Upper lobe of left lung (tissue), 4 donors: Measurements from ENCODE around the gene APOL2.
"Not testable (repeated sequence)": the region's sequence is repeated elsewhere in the genome, so short reads cannot be mapped to it uniquely, and the experiment has no call there.

ENCODE experiments used
- POLR2A ChIP-seq, 4 donors: fragments of 450-650 bp; IDR thresholded peaks; one replicate each; pipeline ENCODE4 v1.5.1; 2016 to 2017; ENCODE audit warnings: antibody characterized with exemption in 4 of 4, mild to moderate bottlenecking in 2 of 4
- POLR2AphosphoS5 ChIP-seq, 2 donors: sonication (generic); formaldehyde crosslinking; IDR thresholded peaks; one replicate each; pipeline ENCODE4 v1.5.1; 2017; ENCODE audit warnings: antibody characterized with exemption in 2 of 2
- TF ChIP-seq, protein P1 (sequence below), 6 experiments: fragments of 450-650 bp in 4 of 6; fragments of 200-600 bp in 2 of 6; sonication (generic) in 2 of 6; IDR thresholded peaks; one replicate each; pipeline ENCODE4 v1.5.1; 2016 to 2019; ENCODE audit warnings: antibody characterized with exemption in 6 of 6

DNA sequence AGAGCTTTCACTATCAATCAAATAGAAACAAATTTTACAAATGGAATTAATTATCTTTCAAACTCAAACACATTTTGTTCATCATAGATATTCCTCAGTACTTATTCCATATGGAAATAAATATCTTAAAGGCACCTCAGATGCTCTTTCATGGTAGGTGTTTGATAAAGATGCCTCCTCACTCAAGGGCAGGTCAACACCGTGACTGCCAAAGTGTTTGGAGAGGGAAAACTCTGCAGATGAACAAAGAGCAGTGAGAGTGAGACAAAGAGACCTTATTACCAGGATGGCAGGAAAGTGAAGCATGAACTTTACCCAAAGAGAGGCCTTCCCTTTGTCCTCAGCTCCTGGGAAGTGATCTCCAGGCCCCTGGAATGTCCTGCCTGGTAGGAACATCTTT lies 11.0 kb downstream of the APOL2 start:
- not testable (repeated sequence) for TF ChIP-seq POLR2AphosphoS5, POLR2A (IDR thresholded peaks at IDR 0.05)
- TF ChIP-seq, protein P1, sequence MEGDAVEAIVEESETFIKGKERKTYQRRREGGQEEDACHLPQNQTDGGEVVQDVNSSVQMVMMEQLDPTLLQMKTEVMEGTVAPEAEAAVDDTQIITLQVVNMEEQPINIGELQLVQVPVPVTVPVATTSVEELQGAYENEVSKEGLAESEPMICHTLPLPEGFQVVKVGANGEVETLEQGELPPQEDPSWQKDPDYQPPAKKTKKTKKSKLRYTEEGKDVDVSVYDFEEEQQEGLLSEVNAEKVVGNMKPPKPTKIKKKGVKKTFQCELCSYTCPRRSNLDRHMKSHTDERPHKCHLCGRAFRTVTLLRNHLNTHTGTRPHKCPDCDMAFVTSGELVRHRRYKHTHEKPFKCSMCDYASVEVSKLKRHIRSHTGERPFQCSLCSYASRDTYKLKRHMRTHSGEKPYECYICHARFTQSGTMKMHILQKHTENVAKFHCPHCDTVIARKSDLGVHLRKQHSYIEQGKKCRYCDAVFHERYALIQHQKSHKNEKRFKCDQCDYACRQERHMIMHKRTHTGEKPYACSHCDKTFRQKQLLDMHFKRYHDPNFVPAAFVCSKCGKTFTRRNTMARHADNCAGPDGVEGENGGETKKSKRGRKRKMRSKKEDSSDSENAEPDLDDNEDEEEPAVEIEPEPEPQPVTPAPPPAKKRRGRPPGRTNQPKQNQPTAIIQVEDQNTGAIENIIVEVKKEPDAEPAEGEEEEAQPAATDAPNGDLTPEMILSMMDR (IDR thresholded peaks at IDR 0.05), result not testable (repeated sequence)
